K562 (cell line): ENCODE measurements around the gene NR2F6. TPM values are rescaled to one million over a fixed set of nuclear protein-coding genes. Genes with fewer than 3 reads are reported as not detected.
A peak's percentile ranks its signal among the peaks of the same experiment; 100 is the strongest.

Experiments
- CHD2 ChIP-seq: IDR thresholded peaks from 2 replicates; pipeline ENCODE4 v1.6.1; 2011; ENCODE audit warnings: low read depth, low read length
- DMBX1 ChIP-seq: fragments of 250-450 bp; sonication (Bioruptor Pico); IDR thresholded peaks from 2 replicates; pipeline ENCODE4 v1.8.0; 2022; ENCODE audit warnings: inconsistent platforms, mild to moderate bottlenecking, moderate library complexity, borderline replicate concordance
- EP400 ChIP-seq: fragments of 450-650 bp; IDR thresholded peaks from 2 replicates; pipeline ENCODE4 v1.6.1; 2017; ENCODE audit warnings: antibody characterized with exemption, mild to moderate bottlenecking, moderate library complexity
- GATAD2B ChIP-seq: fragments of 450-650 bp; IDR thresholded peaks from 2 replicates; pipeline ENCODE4 v1.6.1; 2017; ENCODE audit warnings: mild to moderate bottlenecking, borderline replicate concordance
- KLF16 ChIP-seq: IDR thresholded peaks from 2 replicates; pipeline ENCODE4 v1.6.1; 2016; ENCODE audit warnings: antibody characterized with exemption
- LEF1 ChIP-seq: fragments of 450-650 bp; IDR thresholded peaks from 2 replicates; pipeline ENCODE4 v1.6.1; 2016; ENCODE audit warnings: mild to moderate bottlenecking
- MAZ ChIP-seq, 2 experiments: fragments of 450-650 bp in 1 of 2; sonication (generic) in 1 of 2; formaldehyde crosslinking; IDR thresholded peaks in 1 of 2; conservative IDR thresholded peaks in 1 of 2; 2 replicates each; pipeline versions ENCODE4 v1.4.0 to v1.5.0; 2020; ENCODE audit warnings: mild to moderate bottlenecking in 1 of 2, missing genetic modification reagents in 1 of 2
- NCOR1 ChIP-seq: fragments of 450-650 bp; IDR thresholded peaks from 2 replicates; pipeline ENCODE4 v1.6.1; 2016; ENCODE audit warnings: mild to moderate bottlenecking, moderate library complexity
- NEUROD1 ChIP-seq: fragments of 150-350 bp; IDR thresholded peaks from 2 replicates; pipeline ENCODE4 v1.6.1; 2014; ENCODE audit warnings: borderline replicate concordance, low read length, low read depth; ENCODE audit not compliant: partially characterized antibody
- PRMT5 ChIP-seq: sonication (generic); formaldehyde crosslinking; IDR thresholded peaks from 2 replicates; pipeline ENCODE4 v1.5.0; 2020; ENCODE audit warnings: missing genetic modification reagents
- RBBP5 ChIP-seq: fragments of 200-600 bp; sonication (generic); IDR thresholded peaks from 2 replicates; pipeline ENCODE4 v1.6.1; 2012; ENCODE audit warnings: borderline replicate concordance, mild to moderate bottlenecking, low read length, control low read depth, inconsistent platforms; ENCODE audit not compliant: insufficient read depth, poor library complexity, severe bottlenecking
- RBFOX2 ChIP-seq: fragments of 200-400 bp; formaldehyde crosslinking; IDR thresholded peaks from 2 replicates; pipeline ENCODE4 v1.6.1; 2017; ENCODE audit warnings: low read depth, mild to moderate bottlenecking, low read length, moderate library complexity
- RFX7 ChIP-seq: fragments of 250-450 bp; sonication (Bioruptor Pico); IDR thresholded peaks from 2 replicates; pipeline ENCODE4 v1.5.1; 2021; ENCODE audit warnings: mild to moderate bottlenecking
- TCFL5 ChIP-seq: fragments of 250-450 bp; sonication (Bioruptor Pico); conservative IDR thresholded peaks from 2 replicates; pipeline ENCODE4 v1.6.1; 2021; ENCODE audit warnings: mild to moderate bottlenecking, moderate library complexity, matching md5 sums
- THRA ChIP-seq: fragments of 450-650 bp; IDR thresholded peaks from 2 replicates; pipeline ENCODE4 v1.6.1; 2017; ENCODE audit warnings: mild to moderate bottlenecking, moderate library complexity
- ZFPM2 ChIP-seq: fragments of 250-450 bp; sonication (Bioruptor Pico); IDR thresholded peaks from 2 replicates; pipeline ENCODE4 v1.5.1; 2022; ENCODE audit warnings: mild to moderate bottlenecking
- ZNF3 ChIP-seq: fragments of 250-450 bp; sonication (Bioruptor Pico); IDR thresholded peaks from 2 replicates; pipeline ENCODE4 v1.5.0; 2021; ENCODE audit warnings: mild to moderate bottlenecking, moderate library complexity
- polyA plus RNA-seq, 8 experiments: library from polyadenylated mRNA; depleted of rRNA in 4 of 8; stranded (reverse) in 5 of 8; unstranded in 3 of 8; fragments of >200 nt; fragmentation: Nextera tagmentation in 2 of 8; fragmentation: Illumina TruSeq in 1 of 8; extraction: Ambion mirVana in 2 of 8; extraction: Trizol in 1 of 8; gene quantifications; 2 replicates each; pipeline versions ENCODE4 v1.2.1 to v1.2.3, GENCODE V29; 2011 to 2014; ENCODE audit warnings: inconsistent platforms in 1 of 8, missing spikeins in 1 of 8
- total RNA-seq, 7 experiments: library from RNA; depleted of rRNA in 6 of 7; stranded (reverse); fragments of >200 nt in 6 of 7; fragmentation: Illumina TruSeq in 2 of 7; extraction: Trizol in 2 of 7; gene quantifications; 2 replicates each; pipeline versions ENCODE4 v1.2.1 to v1.2.3, GENCODE V29; 2011 to 2021; ENCODE audit warnings: low replicate concordance in 1 of 7
- TF ChIP-seq, protein P1 (sequence below): sonication (generic); formaldehyde crosslinking; IDR thresholded peaks from 2 replicates; pipeline ENCODE4 v1.9.0; 2022; ENCODE audit warnings: mild to moderate bottlenecking, missing genetic modification reagents
- TF ChIP-seq, protein P2 (sequence below): fragments of 450-650 bp; conservative IDR thresholded peaks from 2 replicates; pipeline ENCODE4 v1.6.1; 2016; ENCODE audit warnings: missing genetic modification characterization, low read depth, mild to moderate bottlenecking, missing compliant biosample characterization, moderate library complexity

The NR2F6 gene
- total and polyA plus RNA-seq, 9 of the 15 experiments (the other 6 are each of a cell fraction or from before 2014, with no cell fraction given), result 0.76 to 97.5 (median 18.8) TPM

- TF ChIP-seq RBFOX2, result peak; percentile 36
- TF ChIP-seq MAZ (CRISPR knock-in tag; conservative IDR thresholded peaks at IDR 0.05 in 1 of 2, IDR thresholded peaks at IDR 0.05 in 1 of 2), result no peak
- 0 out of 2 replicates have a peak, but pooled peaks have one; percentile 8 for TF ChIP-seq GATAD2B
- no peak for TF ChIP-seq THRA
- no peak for TF ChIP-seq ZNF3 (CRISPR knock-in tag)
- TF ChIP-seq ZFPM2, result no peak
- TF ChIP-seq PRMT5 (CRISPR knock-in tag), result no peak
- TF ChIP-seq TCFL5 (CRISPR knock-in tag), result no peak
- no peak for TF ChIP-seq DMBX1 (CRISPR knock-in tag)
- no peak for TF ChIP-seq CHD2
- no peak for TF ChIP-seq KLF16
- no peak for TF ChIP-seq LEF1
- TF ChIP-seq, protein P1, sequence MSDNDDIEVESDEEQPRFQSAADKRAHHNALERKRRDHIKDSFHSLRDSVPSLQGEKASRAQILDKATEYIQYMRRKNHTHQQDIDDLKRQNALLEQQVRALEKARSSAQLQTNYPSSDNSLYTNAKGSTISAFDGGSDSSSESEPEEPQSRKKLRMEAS (CRISPR knock-in tag), result no peak
- TF ChIP-seq EP400, result no peak
- TF ChIP-seq, protein P2, sequence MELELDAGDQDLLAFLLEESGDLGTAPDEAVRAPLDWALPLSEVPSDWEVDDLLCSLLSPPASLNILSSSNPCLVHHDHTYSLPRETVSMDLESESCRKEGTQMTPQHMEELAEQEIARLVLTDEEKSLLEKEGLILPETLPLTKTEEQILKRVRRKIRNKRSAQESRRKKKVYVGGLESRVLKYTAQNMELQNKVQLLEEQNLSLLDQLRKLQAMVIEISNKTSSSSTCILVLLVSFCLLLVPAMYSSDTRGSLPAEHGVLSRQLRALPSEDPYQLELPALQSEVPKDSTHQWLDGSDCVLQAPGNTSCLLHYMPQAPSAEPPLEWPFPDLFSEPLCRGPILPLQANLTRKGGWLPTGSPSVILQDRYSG, result no peak
- TF ChIP-seq RFX7 (CRISPR knock-in tag), result no peak
- TF ChIP-seq NCOR1, result no peak
- TF ChIP-seq NEUROD1, result no peak
- TF ChIP-seq RBBP5, result no peak
These were observed 9.5 kb downstream of the NR2F6 start (continued) for GRCh38 chr19:17235971-17236777.
